ENCODE measurements around the gene SALL4. TPM values are rescaled to one million over a fixed set of nuclear protein-coding genes. Genes with fewer than 3 reads are reported as not detected.

Gene SALL4
- total and polyA plus RNA-seq, 8 donors = under 0.01 to 2.8 (median 0.69) TPM; not detected in 4

- intact Hi-C loops (cut with DNase I; ENCODE audit: low total_unique reads) = no loop called here
- H3K27ac ChIP-seq = no peak overlapping the region
- no peaks in the 10 kb centered on the region for H3K36me3 ChIP-seq
- peaks cover 0 to 6% (median 0%) of the 10 kb centered on the region in 3 donors for H3K27me3 ChIP-seq
- no peak for TF ChIP-seq POLR2AphosphoS5 (IDR thresholded peaks at IDR 0.05)
- TF ChIP-seq EP300 (IDR thresholded peaks at IDR 0.05) = no peak
- TF ChIP-seq POLR2A (IDR thresholded peaks at IDR 0.05) = no peak
- TF ChIP-seq CTCF (IDR thresholded peaks at IDR 0.05) = no peak
- DNase-seq = no peak
- no peaks in the 10 kb centered on the region for H3K4me1 ChIP-seq
- no peaks in the 10 kb centered on the region for H3K9me3 ChIP-seq
- H3K4me3 ChIP-seq = no peak overlapping the region
- 72 to 78% (median 74%) methylated on average over 5 of the region's 5 CpGs for WGBS, 5 donors
Observed at GRCh38 chr20:51815383-51816076, 13.2 kb upstream of the SALL4 start.

- intact Hi-C loops (cut with DNase I; ENCODE audit: low total_unique reads) = no loop called here
- WGBS, 5 donors = 82 to 90% (median 84%) methylated on average over 4 of the region's 4 CpGs
- peaks cover 0 to 6% (median 0%) of the 10 kb centered on the region in 3 donors for H3K27me3 ChIP-seq
Observed at GRCh38 chr20:51812861-51813260, 10.5 kb upstream of the SALL4 start.

GRCh38 chr20:51811514-51812128, 9.3 kb upstream of the SALL4 start:
- 60 to 76% (median 65%) methylated on average over 8 of the region's 8 CpGs for WGBS, 5 donors
- no peak for DNase-seq
- H3K4me3 ChIP-seq = no peak overlapping the region
- peaks cover 0 to 6% (median 0%) of the 10 kb centered on the region in 3 donors for H3K27me3 ChIP-seq
- intact Hi-C loops (cut with DNase I; ENCODE audit: low total_unique reads) = no loop called here
- H3K4me1 ChIP-seq = no peaks in the 10 kb centered on the region
- TF ChIP-seq POLR2A (IDR thresholded peaks at IDR 0.05) (no peak), POLR2AphosphoS5 (IDR thresholded peaks at IDR 0.05) (no peak), EP300 (IDR thresholded peaks at IDR 0.05) (no peak), CTCF (IDR thresholded peaks at IDR 0.05) (no peak)
- H3K27ac ChIP-seq = no peak overlapping the region
- no peaks in the 10 kb centered on the region for H3K36me3 ChIP-seq
- no peaks in the 10 kb centered on the region for H3K9me3 ChIP-seq

More at GRCh38 chr20:51812861-51813260, 10.5 kb upstream of the SALL4 start:
- no peak for DNase-seq
- no peaks in the 10 kb centered on the region for H3K9me3 ChIP-seq
- no peak overlapping the region for H3K27ac ChIP-seq
- no peaks in the 10 kb centered on the region for H3K36me3 ChIP-seq
- no peak overlapping the region for H3K4me3 ChIP-seq
- no peaks in the 10 kb centered on the region for H3K4me1 ChIP-seq
- TF ChIP-seq POLR2A (IDR thresholded peaks at IDR 0.05) (no peak), CTCF (IDR thresholded peaks at IDR 0.05) (no peak), POLR2AphosphoS5 (IDR thresholded peaks at IDR 0.05) (no peak), EP300 (IDR thresholded peaks at IDR 0.05) (no peak)

GRCh38 chr20:51811042-51811355, 8.7 kb upstream of the SALL4 start:
- no peaks in the 10 kb centered on the region for H3K36me3 ChIP-seq
- TF ChIP-seq POLR2A (IDR thresholded peaks at IDR 0.05) (no peak), POLR2AphosphoS5 (IDR thresholded peaks at IDR 0.05) (no peak), CTCF (IDR thresholded peaks at IDR 0.05) (no peak), EP300 (IDR thresholded peaks at IDR 0.05) (no peak)
- WGBS, 5 donors = 72 to 83% (median 79%) methylated on average over 3 of the region's 3 CpGs
- H3K27me3 ChIP-seq = peaks cover 0 to 6% (median 0%) of the 10 kb centered on the region in 3 donors
- DNase-seq = no peak
- H3K9me3 ChIP-seq = no peaks in the 10 kb centered on the region
- H3K27ac ChIP-seq = no peak overlapping the region
- H3K4me1 ChIP-seq = no peaks in the 10 kb centered on the region
- H3K4me3 ChIP-seq = no peak overlapping the region
- intact Hi-C loops (cut with DNase I; ENCODE audit: low total_unique reads) = no loop called here

Data from stomach (tissue), 9 donors.